B cell (primary cell): ENCODE results near the gene ZNHIT3.

Source experiments
- EZH2 ChIP-seq: IDR thresholded peaks from 2 replicates; pipeline ENCODE4 v1.6.1; 2012; ENCODE audit warnings: borderline replicate concordance, low read depth, mild to moderate bottlenecking, moderate library complexity, low read length; ENCODE audit not compliant: insufficient read depth, poor library complexity, severe bottlenecking
- TF ChIP-seq, protein P1 (sequence below): fragments of 200-600 bp; IDR thresholded peaks from one replicate; pipeline ENCODE4 v1.8.0; 2022; ENCODE audit warnings: antibody characterized with exemption, mild to moderate bottlenecking

DNA sequence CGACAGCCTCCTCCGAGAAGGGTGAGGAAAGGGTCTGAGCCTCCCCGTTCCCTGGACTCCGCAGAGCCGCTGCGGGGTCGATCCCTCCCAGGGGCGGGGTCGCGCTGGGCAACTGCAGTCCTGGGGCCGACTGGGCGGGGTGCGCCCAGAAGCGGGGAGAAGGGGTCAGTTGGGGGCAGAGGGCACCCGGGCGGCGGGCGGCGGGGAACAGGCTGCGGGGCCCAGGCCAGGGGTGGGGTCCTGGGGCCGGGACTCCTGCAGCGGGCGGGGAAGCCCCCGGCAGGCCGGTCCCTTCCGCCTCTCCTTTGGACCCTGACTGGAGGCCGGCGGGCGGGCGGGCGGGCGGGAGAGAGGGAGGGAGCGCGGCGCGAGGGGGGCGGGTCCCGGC lies 58.6 kb downstream of the ZNHIT3 start:
- TF ChIP-seq, protein P1, sequence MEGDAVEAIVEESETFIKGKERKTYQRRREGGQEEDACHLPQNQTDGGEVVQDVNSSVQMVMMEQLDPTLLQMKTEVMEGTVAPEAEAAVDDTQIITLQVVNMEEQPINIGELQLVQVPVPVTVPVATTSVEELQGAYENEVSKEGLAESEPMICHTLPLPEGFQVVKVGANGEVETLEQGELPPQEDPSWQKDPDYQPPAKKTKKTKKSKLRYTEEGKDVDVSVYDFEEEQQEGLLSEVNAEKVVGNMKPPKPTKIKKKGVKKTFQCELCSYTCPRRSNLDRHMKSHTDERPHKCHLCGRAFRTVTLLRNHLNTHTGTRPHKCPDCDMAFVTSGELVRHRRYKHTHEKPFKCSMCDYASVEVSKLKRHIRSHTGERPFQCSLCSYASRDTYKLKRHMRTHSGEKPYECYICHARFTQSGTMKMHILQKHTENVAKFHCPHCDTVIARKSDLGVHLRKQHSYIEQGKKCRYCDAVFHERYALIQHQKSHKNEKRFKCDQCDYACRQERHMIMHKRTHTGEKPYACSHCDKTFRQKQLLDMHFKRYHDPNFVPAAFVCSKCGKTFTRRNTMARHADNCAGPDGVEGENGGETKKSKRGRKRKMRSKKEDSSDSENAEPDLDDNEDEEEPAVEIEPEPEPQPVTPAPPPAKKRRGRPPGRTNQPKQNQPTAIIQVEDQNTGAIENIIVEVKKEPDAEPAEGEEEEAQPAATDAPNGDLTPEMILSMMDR = no peak
- TF ChIP-seq EZH2 = no peak
